ENCODE data around the gene XPNPEP2. TPM values are rescaled to one million over a fixed set of nuclear protein-coding genes. Genes with fewer than 3 reads are reported as not detected.

XPNPEP2 gene
- total and polyA plus RNA-seq, 2 experiments from 2014 or later, result 0.65 to 0.74 TPM

GRCh38 chrX:129723511-129723910 is 15.3 kb upstream of the XPNPEP2 start:
- Histone ChIP-seq H4K20me1 (ENCODE audit: insufficient read depth) (no peaks in the 10 kb centered on the region), H3K36me3 (ENCODE audit: low read depth) (no peaks in the 10 kb centered on the region), H3K79me2 (ENCODE audit: insufficient read depth) (no peaks in the 10 kb centered on the region), H3K27me3 (replicated peaks; ENCODE audit: insufficient read depth) (no peaks in the 10 kb centered on the region), H3F3A (ENCODE audit: insufficient read depth) (no peaks in the 10 kb centered on the region), H3K9me2 (ENCODE audit: insufficient read depth) (no peaks in the 10 kb centered on the region), H3K27ac (no peak overlapping the region), H3K4me1 (ENCODE audit: insufficient read depth) (no peaks in the 10 kb centered on the region), H2AFZ (no peak overlapping the region), H3K9ac (no peak overlapping the region), H3K4me3 (no peak overlapping the region), H3K9me3 (ENCODE audit: low read depth) (no peaks in the 10 kb centered on the region), H3K4me2 (ENCODE audit: unreplicated experiment) (no peak overlapping the region)
- 55 to 64% methylated on average over 3 to 4 of the region's 4 CpGs for WGBS, 2 experiments (ENCODE audit: low coverage in 1 of 2, low lambda C conversion rate in 2 of 2, missing lambda C conversion rate in 2 of 2)
- TF ChIP-seq EZH2 (IDR thresholded peaks at IDR 0.05; ENCODE audit: insufficient read depth, poor library complexity, severe bottlenecking) (no peak), EZH2phosphoT487 (IDR thresholded peaks at IDR 0.05; ENCODE audit: insufficient read depth, low read depth) (no peak)
- in situ Hi-C loops (cut with MboI), result no loop called here
- DNase-seq, result no peak

- H3K27me3 ChIP-seq (replicated peaks; ENCODE audit: insufficient read depth), result no peaks in the 10 kb centered on the region
- H2AFZ ChIP-seq, result no peak overlapping the region
- no peak for TF ChIP-seq EZH2phosphoT487 (IDR thresholded peaks at IDR 0.05; ENCODE audit: insufficient read depth, low read depth)
- no peak for TF ChIP-seq EZH2 (IDR thresholded peaks at IDR 0.05; ENCODE audit: insufficient read depth, poor library complexity, severe bottlenecking)
- DNase-seq, result no peak
- no peak overlapping the region for H3K9ac ChIP-seq
- no peaks in the 10 kb centered on the region for H3K9me3 ChIP-seq (ENCODE audit: low read depth)
- H3K79me2 ChIP-seq (ENCODE audit: insufficient read depth), result no peaks in the 10 kb centered on the region
- H3K4me2 ChIP-seq (ENCODE audit: unreplicated experiment), result no peak overlapping the region
- H3F3A ChIP-seq (ENCODE audit: insufficient read depth), result no peaks in the 10 kb centered on the region
- H3K4me1 ChIP-seq (ENCODE audit: insufficient read depth), result no peaks in the 10 kb centered on the region
- WGBS, 2 experiments (ENCODE audit: low coverage in 1 of 2, low lambda C conversion rate in 2 of 2, missing lambda C conversion rate in 2 of 2), result 79 to 86% methylated on average over 3 to 4 of the region's 4 CpGs
- H3K4me3 ChIP-seq, result no peak overlapping the region
- H4K20me1 ChIP-seq (ENCODE audit: insufficient read depth), result no peaks in the 10 kb centered on the region
- no peak overlapping the region for H3K27ac ChIP-seq
- in situ Hi-C loops (cut with MboI), result no loop called here
- H3K9me2 ChIP-seq (ENCODE audit: insufficient read depth), result no peaks in the 10 kb centered on the region
- H3K36me3 ChIP-seq (ENCODE audit: low read depth), result no peaks in the 10 kb centered on the region
These were observed 14.0 kb upstream of the XPNPEP2 start for GRCh38 chrX:129724754-129725153.

GRCh38 chrX:129726307-129727111 is 12.3 kb upstream of the XPNPEP2 start:
- H3K4me3 ChIP-seq, result no peak overlapping the region
- H2AFZ ChIP-seq, result no peak overlapping the region
- H3K27me3 ChIP-seq (replicated peaks; ENCODE audit: insufficient read depth), result no peaks in the 10 kb centered on the region
- in situ Hi-C loops (cut with MboI), result no loop called here
- H3K27ac ChIP-seq, result no peak overlapping the region
- TF ChIP-seq EZH2phosphoT487 (IDR thresholded peaks at IDR 0.05; ENCODE audit: insufficient read depth, low read depth) (no peak), EZH2 (IDR thresholded peaks at IDR 0.05; ENCODE audit: insufficient read depth, poor library complexity, severe bottlenecking) (no peak)
- no peaks in the 10 kb centered on the region for H3K36me3 ChIP-seq (ENCODE audit: low read depth)
- no peaks in the 10 kb centered on the region for H3K79me2 ChIP-seq (ENCODE audit: insufficient read depth)
- peak; percentile 73 for DNase-seq
- 29 to 31% methylated on average over 4 of the region's 4 CpGs for WGBS, 2 experiments (ENCODE audit: low coverage in 1 of 2, low lambda C conversion rate in 2 of 2, missing lambda C conversion rate in 2 of 2)
- H4K20me1 ChIP-seq (ENCODE audit: insufficient read depth), result no peaks in the 10 kb centered on the region
- no peaks in the 10 kb centered on the region for H3K4me1 ChIP-seq (ENCODE audit: insufficient read depth)
- H3K9ac ChIP-seq, result no peak overlapping the region
- H3K9me2 ChIP-seq (ENCODE audit: insufficient read depth), result no peaks in the 10 kb centered on the region
- H3K4me2 ChIP-seq (ENCODE audit: unreplicated experiment), result no peak overlapping the region
- no peaks in the 10 kb centered on the region for H3F3A ChIP-seq (ENCODE audit: insufficient read depth)
- no peaks in the 10 kb centered on the region for H3K9me3 ChIP-seq (ENCODE audit: low read depth)

- TF ChIP-seq EZH2phosphoT487 (IDR thresholded peaks at IDR 0.05; ENCODE audit: insufficient read depth, low read depth), result no peak
- TF ChIP-seq EZH2 (IDR thresholded peaks at IDR 0.05; ENCODE audit: insufficient read depth, poor library complexity, severe bottlenecking), result no peak
- in situ Hi-C loops (cut with MboI), result no loop called here
These were observed 10.7 kb upstream of the XPNPEP2 start for GRCh38 chrX:129728061-129728460.

More at GRCh38 chrX:129728061-129728460, 10.7 kb upstream of the XPNPEP2 start:
- Histone ChIP-seq H3K79me2 (ENCODE audit: insufficient read depth) (no peaks in the 10 kb centered on the region), H3F3A (ENCODE audit: insufficient read depth) (no peaks in the 10 kb centered on the region), H3K27ac (no peak overlapping the region), H4K20me1 (ENCODE audit: insufficient read depth) (no peaks in the 10 kb centered on the region), H3K4me3 (no peak overlapping the region), H2AFZ (no peak overlapping the region), H3K9ac (no peak overlapping the region), H3K27me3 (replicated peaks; ENCODE audit: insufficient read depth) (no peaks in the 10 kb centered on the region), H3K9me3 (ENCODE audit: low read depth) (no peaks in the 10 kb centered on the region), H3K4me2 (ENCODE audit: unreplicated experiment) (no peak overlapping the region), H3K9me2 (ENCODE audit: insufficient read depth) (no peaks in the 10 kb centered on the region), H3K4me1 (ENCODE audit: insufficient read depth) (no peaks in the 10 kb centered on the region), H3K36me3 (ENCODE audit: low read depth) (no peaks in the 10 kb centered on the region)
- 85% methylated on average over 4 of the region's 4 CpGs; no CpG with 5 or more reads in 1 of the 2 experiments for WGBS, 2 experiments (ENCODE audit: low coverage in 1 of 2, low lambda C conversion rate in 2 of 2, missing lambda C conversion rate in 2 of 2)
- no peak for DNase-seq
